ENCODE measurements around the gene PI3.

- TF ChIP-seq YY1 (IDR thresholded peaks at IDR 0.05; ENCODE audit: insufficient read depth, insufficient read length) (no peak), ZNF274 (IDR thresholded peaks at IDR 0.05; ENCODE audit: low read depth, low read length) (no peak)
Measured at GRCh38 chr20:45157962-45158361, 16.7 kb upstream of the PI3 start.

Data from NT2/D1 (cell line).